NB4 (cell line): ENCODE data around the gene CORIN.

Source experiments
- DNase-seq: peaks from one replicate; pipeline ENCODE4 v3.0.0; 2010; ENCODE audit warnings: low read depth
- H3K4me3 ChIP-seq: one replicate; pipeline ENCODE4 v1.5.1; 2011; ENCODE audit warnings: mild to moderate bottlenecking, low read depth, low read length, moderate library complexity
- CTCF ChIP-seq: IDR thresholded peaks from one replicate; pipeline ENCODE4 v1.5.1; 2012; ENCODE audit warnings: low read depth, low read length
- MYC ChIP-seq: IDR thresholded peaks from 2 replicates; pipeline ENCODE4 v1.6.1; 2011; ENCODE audit warnings: low read depth, low read length
- POLR2A ChIP-seq: IDR thresholded peaks from 2 replicates; pipeline ENCODE4 v1.6.1; 2011; ENCODE audit warnings: mild to moderate bottlenecking; ENCODE audit not compliant: insufficient read length; ENCODE audit errors: extremely low read depth
- TF ChIP-seq, protein P1 (sequence below): IDR thresholded peaks from 2 replicates; pipeline ENCODE4 v1.6.1; 2011; ENCODE audit warnings: low read depth, low read length

CORIN gene

GRCh38 chr4:47668810-47669408 is 169.0 kb downstream of the CORIN start:
- H3K4me3 ChIP-seq, result no peak overlapping the region
- peak; percentile 67 for DNase-seq
- peak; percentile 68 for TF ChIP-seq CTCF
- TF ChIP-seq, protein P1, sequence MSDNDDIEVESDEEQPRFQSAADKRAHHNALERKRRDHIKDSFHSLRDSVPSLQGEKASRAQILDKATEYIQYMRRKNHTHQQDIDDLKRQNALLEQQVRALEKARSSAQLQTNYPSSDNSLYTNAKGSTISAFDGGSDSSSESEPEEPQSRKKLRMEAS, result no peak

GRCh38 chr4:47668256-47668655 is 169.6 kb downstream of the CORIN start:
- TF ChIP-seq, protein P1, result no peak
- TF ChIP-seq CTCF, result no peak
- no peak for TF ChIP-seq MYC
- TF ChIP-seq POLR2A, result no peak
- DNase-seq, result no peak
- no peak overlapping the region for H3K4me3 ChIP-seq

DNA sequence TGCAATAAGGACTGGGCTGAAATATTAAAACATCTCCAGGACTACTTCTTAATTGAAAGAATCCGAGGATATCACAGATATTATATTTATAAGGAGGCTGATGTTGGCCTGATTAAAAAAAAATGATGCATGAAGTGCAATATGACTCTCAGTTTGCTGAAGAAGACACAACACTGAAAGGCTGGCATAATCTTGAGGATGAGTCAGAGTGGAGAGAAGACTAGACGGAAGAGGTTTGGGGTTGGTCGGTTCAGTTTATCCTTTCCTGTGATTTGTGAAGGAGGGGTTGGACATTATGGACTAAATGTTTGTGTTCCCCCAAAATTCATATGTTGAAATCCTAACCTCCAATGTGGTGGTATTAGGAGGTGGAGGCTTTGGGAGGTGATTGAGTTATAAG is 170.3 kb downstream of the CORIN start:
- H3K4me3 ChIP-seq, result no peak overlapping the region
- no peak for DNase-seq

GRCh38 chr4:47664051-47664826 is 173.6 kb downstream of the CORIN start:
- DNase-seq, result no peak
- H3K4me3 ChIP-seq, result no peak overlapping the region
- no peak for TF ChIP-seq CTCF
- TF ChIP-seq, protein P1, result no peak
- TF ChIP-seq MYC, result no peak
- no peak for TF ChIP-seq POLR2A

More for the DNA sequence above, 170.3 kb downstream of the CORIN start:
- no peak for TF ChIP-seq POLR2A
- TF ChIP-seq, protein P1, result no peak
- TF ChIP-seq MYC, result no peak
- no peak for TF ChIP-seq CTCF

DNA sequence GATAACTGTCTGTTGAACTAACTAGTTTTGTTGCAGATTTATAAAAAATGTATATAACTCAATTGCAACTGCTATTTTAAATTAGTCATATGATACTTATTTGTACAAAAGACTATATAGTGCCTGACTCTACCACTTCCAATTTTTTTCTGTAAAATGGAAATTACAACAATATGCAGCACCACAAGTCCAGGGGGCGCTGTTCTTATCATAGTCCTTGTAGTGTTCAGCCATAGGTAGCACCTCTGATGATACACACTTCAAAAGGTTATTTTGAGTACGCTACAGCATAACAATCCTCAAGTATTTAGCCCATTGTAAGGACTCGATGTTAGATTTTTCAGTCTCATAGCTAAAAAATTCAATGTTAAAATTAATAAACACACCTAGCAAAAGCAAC is 174.9 kb downstream of the CORIN start:
- DNase-seq, result peak; percentile 43
- TF ChIP-seq CTCF, result peak; percentile 62
- TF ChIP-seq, protein P1, result no peak
- no peak overlapping the region for H3K4me3 ChIP-seq
